Breast epithelium (tissue), 3 donors: ENCODE data around the gene KCNG2.

Experiments used
- POLR2A ChIP-seq: fragments of 450-650 bp; IDR thresholded peaks from one replicate; pipeline ENCODE4 v1.6.1; 2016; ENCODE audit warnings: antibody characterized with exemption, mild to moderate bottlenecking, moderate library complexity
- TF ChIP-seq, protein P1 (sequence below), 3 donors: fragments of 450-650 bp; IDR thresholded peaks; one replicate each; pipeline ENCODE4 v1.5.1; 2016 to 2017; ENCODE audit warnings: antibody characterized with exemption in 3 of 3, mild to moderate bottlenecking in 3 of 3, moderate library complexity in 3 of 3

DNA sequence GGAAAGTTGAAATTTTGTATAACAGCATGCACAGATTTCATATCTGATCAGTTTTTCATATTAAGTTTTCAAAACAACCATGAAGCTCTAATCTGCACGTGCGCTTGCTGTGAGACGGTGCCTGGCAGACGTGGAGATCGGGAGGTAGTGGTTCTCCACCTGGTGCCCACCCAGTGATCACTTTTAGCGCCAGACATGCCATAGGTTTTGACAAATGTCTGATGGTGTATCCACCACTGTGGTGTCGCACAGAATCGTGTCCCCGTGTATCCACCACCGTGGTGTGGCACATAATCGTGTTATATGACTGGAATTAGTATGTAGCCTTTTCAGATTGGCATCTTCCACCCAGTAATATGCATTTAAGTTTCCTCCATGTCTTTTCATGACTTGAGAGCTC is 40.9 kb upstream of the KCNG2 start:
- TF ChIP-seq, protein P1, sequence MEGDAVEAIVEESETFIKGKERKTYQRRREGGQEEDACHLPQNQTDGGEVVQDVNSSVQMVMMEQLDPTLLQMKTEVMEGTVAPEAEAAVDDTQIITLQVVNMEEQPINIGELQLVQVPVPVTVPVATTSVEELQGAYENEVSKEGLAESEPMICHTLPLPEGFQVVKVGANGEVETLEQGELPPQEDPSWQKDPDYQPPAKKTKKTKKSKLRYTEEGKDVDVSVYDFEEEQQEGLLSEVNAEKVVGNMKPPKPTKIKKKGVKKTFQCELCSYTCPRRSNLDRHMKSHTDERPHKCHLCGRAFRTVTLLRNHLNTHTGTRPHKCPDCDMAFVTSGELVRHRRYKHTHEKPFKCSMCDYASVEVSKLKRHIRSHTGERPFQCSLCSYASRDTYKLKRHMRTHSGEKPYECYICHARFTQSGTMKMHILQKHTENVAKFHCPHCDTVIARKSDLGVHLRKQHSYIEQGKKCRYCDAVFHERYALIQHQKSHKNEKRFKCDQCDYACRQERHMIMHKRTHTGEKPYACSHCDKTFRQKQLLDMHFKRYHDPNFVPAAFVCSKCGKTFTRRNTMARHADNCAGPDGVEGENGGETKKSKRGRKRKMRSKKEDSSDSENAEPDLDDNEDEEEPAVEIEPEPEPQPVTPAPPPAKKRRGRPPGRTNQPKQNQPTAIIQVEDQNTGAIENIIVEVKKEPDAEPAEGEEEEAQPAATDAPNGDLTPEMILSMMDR (IDR thresholded peaks at IDR 0.05) = no peak
- TF ChIP-seq POLR2A = no peak
